ENCODE data around the gene FAM13A. TPM values are rescaled to one million over a fixed set of nuclear protein-coding genes. Genes with fewer than 3 reads are reported as not detected.

The FAM13A gene
- total and polyA plus RNA-seq, 11 donors, result 3.7 to 30.4 (median 11.5) TPM

DNA sequence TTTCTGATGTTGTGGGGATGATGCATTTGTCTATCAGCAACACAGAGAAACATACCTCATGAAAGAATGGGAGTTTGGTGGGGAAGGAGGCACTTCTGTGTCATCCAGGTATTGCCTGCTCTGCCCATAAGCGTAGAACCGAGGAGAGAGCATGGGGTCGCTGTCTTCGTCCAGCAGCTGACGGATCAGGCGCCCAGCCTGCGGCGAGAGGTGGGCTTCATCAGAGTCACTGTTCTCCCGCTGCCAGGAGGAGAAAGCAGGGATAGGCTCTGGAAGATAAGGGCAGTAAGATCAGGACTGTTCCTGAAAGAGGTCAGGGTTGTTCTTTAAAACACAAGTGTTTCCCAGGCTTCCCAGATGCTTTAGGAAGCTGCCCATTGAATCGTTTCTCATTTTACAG is 306.6 kb downstream of the FAM13A start:
- Histone ChIP-seq H3K27me3 (no peaks in the 10 kb centered on the region), H3K27ac (no peak overlapping the region), H3K4me1 (peaks cover 0 to 25% (median 9%) of the 10 kb centered on the region in 12 donors), H3K36me3 (peaks cover 0 to 86% (median 64%) of the 10 kb centered on the region in 9 donors), H3K9me3 (no peaks in the 10 kb centered on the region), H3K4me3 (no peak overlapping the region)
- 79 to 95% (median 92%) methylated on average over 10 of the region's 10 CpGs for WGBS, 4 donors
- intact Hi-C loops (cut with DNase I), result no loop called here
- ATAC-seq (no peak), DNase-seq (no peak)
- TF ChIP-seq POLR2A (IDR thresholded peaks at IDR 0.05), result no peak
- TF ChIP-seq, protein P1, sequence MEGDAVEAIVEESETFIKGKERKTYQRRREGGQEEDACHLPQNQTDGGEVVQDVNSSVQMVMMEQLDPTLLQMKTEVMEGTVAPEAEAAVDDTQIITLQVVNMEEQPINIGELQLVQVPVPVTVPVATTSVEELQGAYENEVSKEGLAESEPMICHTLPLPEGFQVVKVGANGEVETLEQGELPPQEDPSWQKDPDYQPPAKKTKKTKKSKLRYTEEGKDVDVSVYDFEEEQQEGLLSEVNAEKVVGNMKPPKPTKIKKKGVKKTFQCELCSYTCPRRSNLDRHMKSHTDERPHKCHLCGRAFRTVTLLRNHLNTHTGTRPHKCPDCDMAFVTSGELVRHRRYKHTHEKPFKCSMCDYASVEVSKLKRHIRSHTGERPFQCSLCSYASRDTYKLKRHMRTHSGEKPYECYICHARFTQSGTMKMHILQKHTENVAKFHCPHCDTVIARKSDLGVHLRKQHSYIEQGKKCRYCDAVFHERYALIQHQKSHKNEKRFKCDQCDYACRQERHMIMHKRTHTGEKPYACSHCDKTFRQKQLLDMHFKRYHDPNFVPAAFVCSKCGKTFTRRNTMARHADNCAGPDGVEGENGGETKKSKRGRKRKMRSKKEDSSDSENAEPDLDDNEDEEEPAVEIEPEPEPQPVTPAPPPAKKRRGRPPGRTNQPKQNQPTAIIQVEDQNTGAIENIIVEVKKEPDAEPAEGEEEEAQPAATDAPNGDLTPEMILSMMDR (IDR thresholded peaks at IDR 0.05), result no peak

- no peak for TF ChIP-seq POLR2A (IDR thresholded peaks at IDR 0.05)
- TF ChIP-seq, protein P1 (IDR thresholded peaks at IDR 0.05), result no peak
- H3K36me3 ChIP-seq, result peaks cover 0 to 95% (median 78%) of the 10 kb centered on the region in 9 donors
- WGBS, 4 donors, result 97 to 98% (median 97%) methylated on average over 7 of the region's 7 CpGs
- ATAC-seq, result no peak
- H3K4me3 ChIP-seq, result no peak overlapping the region
- H3K4me1 ChIP-seq, result peaks cover 0 to 26% (median 7%) of the 10 kb centered on the region in 12 donors
- no peaks in the 10 kb centered on the region for H3K9me3 ChIP-seq
- no peak for DNase-seq
- no peaks in the 10 kb centered on the region for H3K27me3 ChIP-seq
- no peak overlapping the region for H3K27ac ChIP-seq
- intact Hi-C loops (cut with DNase I), result no loop called here
These were observed 309.6 kb downstream of the FAM13A start for GRCh38 chr4:88747351-88747750.

- Histone ChIP-seq H3K27me3 (no peaks in the 10 kb centered on the region), H3K27ac (peak overlapping the region in 8 of 12 donors; percentile 11 to 62 (median 26)), H3K9me3 (no peaks in the 10 kb centered on the region), H3K4me1 (peaks cover 0 to 26% (median 7%) of the 10 kb centered on the region in 12 donors), H3K36me3 (peaks cover 0 to 95% (median 74%) of the 10 kb centered on the region in 9 donors), H3K4me3 (no peak overlapping the region)
- WGBS, 4 donors, result 46 to 55% (median 53%) methylated on average over 5 of the region's 5 CpGs
- TF ChIP-seq, protein P1 (IDR thresholded peaks at IDR 0.05), result no peak
- no peak for TF ChIP-seq POLR2A (IDR thresholded peaks at IDR 0.05)
- DNase-seq (no peak), ATAC-seq (peak in 2 of 4 donors; percentile 9 to 12)
- intact Hi-C loops (cut with DNase I), result no loop called here
These were observed 310.8 kb downstream of the FAM13A start for GRCh38 chr4:88746206-88746605.

GRCh38 chr4:88745581-88746163 is 311.3 kb downstream of the FAM13A start:
- 80 to 90% (median 85%) methylated on average over 1 of the region's 1 CpG for WGBS, 4 donors
- Histone ChIP-seq H3K4me3 (no peak overlapping the region), H3K36me3 (peaks cover 0 to 95% (median 69%) of the 10 kb centered on the region in 9 donors), H3K4me1 (peaks cover 0 to 28% (median 7%) of the 10 kb centered on the region in 12 donors), H3K27me3 (no peaks in the 10 kb centered on the region), H3K9me3 (no peaks in the 10 kb centered on the region), H3K27ac (peak overlapping the region in 8 of 12 donors; percentile 11 to 62 (median 29))
- DNase-seq, result no peak
- intact Hi-C loops (cut with DNase I), result no loop called here
- TF ChIP-seq, protein P1 (IDR thresholded peaks at IDR 0.05), result no peak
- TF ChIP-seq POLR2A (IDR thresholded peaks at IDR 0.05), result no peak
- peak in 3 of 4 donors; percentile 34 to 48 (median 36) for ATAC-seq

Measured in heart left ventricle (tissue), 16 donors.